Mucosa of rectum (tissue), 2 donors: ENCODE data around the gene S1PR3.
"Not testable (repeated sequence)": the region's sequence is repeated elsewhere in the genome, so short reads cannot be mapped to it uniquely, and the experiment has no call there.

Source experiments
- H3K27ac ChIP-seq, 2 donors: one replicate each; pipeline ENCODE4 v1.7.0; 2013; ENCODE audit warnings: inconsistent platforms in 2 of 2, low read depth in 2 of 2, low read length in 2 of 2
- H3K27me3 ChIP-seq, 2 donors: one replicate each; pipeline ENCODE4 v1.7.0; 2013; ENCODE audit warnings: low read length in 2 of 2; ENCODE audit not compliant: control insufficient read depth in 2 of 2, insufficient read depth in 2 of 2
- H3K36me3 ChIP-seq, 2 donors: one replicate each; pipeline ENCODE4 v1.7.0; 2013; ENCODE audit warnings: low read length in 2 of 2; ENCODE audit not compliant: control insufficient read depth in 2 of 2, insufficient read depth in 2 of 2
- H3K4me1 ChIP-seq, 2 donors: one replicate each; pipeline ENCODE4 v1.7.0; 2013; ENCODE audit warnings: low read length in 2 of 2, mild to moderate bottlenecking in 1 of 2; ENCODE audit not compliant: control insufficient read depth in 2 of 2, insufficient read depth in 2 of 2
- H3K4me3 ChIP-seq, 2 donors: one replicate each; pipeline ENCODE4 v1.7.0; 2013; ENCODE audit warnings: low read length in 2 of 2
- H3K9ac ChIP-seq, 2 donors: one replicate each; pipeline ENCODE4 v1.7.0; 2013; ENCODE audit warnings: low read length in 2 of 2, low read depth in 1 of 2, mild to moderate bottlenecking in 1 of 2
- H3K9me3 ChIP-seq, 2 donors: one replicate each; pipeline ENCODE4 v1.7.0; 2013; ENCODE audit warnings: low read length in 2 of 2; ENCODE audit not compliant: control insufficient read depth in 2 of 2
- donor health status: healthy.
- donor health status: Normal muscosa, but diverticular disease.

Gene S1PR3

DNA sequence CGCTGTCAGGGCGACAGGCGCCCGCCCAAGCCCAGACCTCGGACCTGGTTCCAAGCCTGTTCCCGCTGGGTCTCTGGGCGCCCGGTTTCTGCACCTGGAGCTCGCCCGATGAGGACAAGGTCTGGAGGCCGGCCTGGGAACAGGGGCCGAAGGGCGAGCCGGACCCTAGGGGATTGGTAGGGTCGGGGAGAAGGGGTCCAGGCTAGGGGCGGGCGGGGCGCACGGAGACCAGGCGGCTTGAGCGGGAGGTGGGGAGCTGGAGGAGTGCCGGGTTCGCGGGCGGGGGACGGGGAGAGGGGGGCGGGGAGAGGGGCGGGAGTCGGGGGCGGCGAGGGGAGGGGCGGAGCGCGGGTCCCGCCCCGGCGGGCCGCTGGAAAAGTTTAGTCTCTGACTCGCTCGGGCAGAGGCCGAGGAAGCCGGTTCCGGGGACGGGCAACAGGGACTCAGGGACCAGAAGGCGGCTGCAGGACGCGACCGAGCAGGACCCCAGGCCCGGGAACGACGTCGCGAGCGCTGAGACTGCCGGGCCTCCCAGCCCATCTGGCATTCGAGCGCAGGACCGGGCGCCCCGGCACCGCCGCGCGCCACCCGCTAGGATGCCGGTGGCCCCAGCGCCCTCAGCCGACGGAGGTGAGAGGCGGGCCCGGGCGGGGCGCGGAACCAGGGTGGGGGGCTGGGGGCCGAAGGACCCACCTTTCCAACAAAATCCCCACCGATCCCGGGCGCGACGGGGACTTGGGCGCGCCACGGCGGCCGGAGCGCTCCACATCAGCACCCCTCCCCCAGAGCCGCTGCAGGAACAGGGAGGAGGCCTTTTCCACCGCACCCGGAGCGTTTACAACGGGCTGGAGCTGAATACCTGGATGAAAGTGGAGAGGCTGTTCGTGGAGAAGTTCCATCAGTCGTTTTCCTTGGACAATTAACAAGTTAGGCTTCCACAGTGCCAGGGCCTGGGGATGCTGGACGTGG lies at the start of gene S1PR3:
Gene S1PR3, plus strand, starts transcription at position 403 of the 969 bp plus-strand sequence. CDS start 9,733 bp downstream, outside the sequence.
- Histone ChIP-seq H3K9ac (peak within 1 kb of the TSS in 1 of 2 donors; percentile 20), H3K9me3 (no peaks in the 10 kb centered on the region), H3K36me3 (no peaks in the 10 kb centered on the region), H3K27me3 (peaks cover 6 to 7% of the 10 kb centered on the region in 2 donors), H3K4me3 (peak within 1 kb of the TSS; percentile 40 to 70), H3K4me1 (peaks cover 0 to 5% of the 10 kb centered on the region in 2 donors), H3K27ac (peak within 1 kb of the TSS; percentile 38 to 40)

DNA sequence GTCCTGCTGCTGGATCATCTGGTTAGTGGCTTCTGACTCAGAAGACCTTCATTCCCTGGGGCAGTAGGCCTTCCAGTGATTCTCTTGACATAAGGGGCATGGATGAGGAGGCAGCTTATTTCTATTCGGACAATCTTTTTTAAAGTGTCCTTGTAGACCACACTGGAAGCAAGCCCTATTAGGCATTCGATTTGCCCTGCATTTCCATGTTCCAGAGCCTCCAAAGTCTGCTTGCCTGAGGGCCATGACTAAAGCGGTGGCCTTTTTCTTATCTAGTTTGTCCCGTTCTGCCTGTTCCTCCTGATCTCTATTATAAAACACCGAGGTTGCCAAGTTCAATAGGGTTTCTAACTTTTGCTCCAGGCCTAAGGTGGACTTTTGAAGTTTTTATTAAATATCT lies 49.7 kb upstream of the S1PR3 start:
- not testable (repeated sequence) for H3K4me3 ChIP-seq, H3K4me1 ChIP-seq, H3K9me3 ChIP-seq, H3K27me3 ChIP-seq, H3K9ac ChIP-seq, H3K36me3 ChIP-seq, H3K27ac ChIP-seq

DNA sequence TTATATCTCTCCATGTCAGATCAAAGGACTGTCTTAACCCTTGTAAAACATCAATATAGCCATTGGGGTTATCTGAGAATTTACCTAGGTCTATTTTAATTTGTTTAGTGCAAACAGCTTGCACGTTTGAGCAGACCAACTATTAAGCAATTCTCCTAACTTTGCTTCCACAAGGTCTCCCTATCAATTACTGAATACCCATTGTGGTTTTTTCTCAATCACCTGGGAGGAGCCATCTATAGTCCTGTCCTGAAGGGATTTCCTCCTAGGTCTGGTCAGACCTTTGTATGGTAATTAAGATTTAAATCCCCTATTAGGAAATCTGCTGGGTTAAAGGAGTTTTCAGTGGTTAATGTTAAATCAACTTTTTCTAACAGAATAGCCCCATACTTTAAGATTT lies 48.9 kb upstream of the S1PR3 start:
- H3K27me3 ChIP-seq, result no peaks in the 10 kb centered on the region
- no peaks in the 10 kb centered on the region for H3K9me3 ChIP-seq
- no peak overlapping the region for H3K9ac ChIP-seq
- no peak overlapping the region for H3K4me3 ChIP-seq
- no peak overlapping the region for H3K27ac ChIP-seq
- H3K36me3 ChIP-seq, result no peaks in the 10 kb centered on the region
- H3K4me1 ChIP-seq, result no peaks in the 10 kb centered on the region

DNA sequence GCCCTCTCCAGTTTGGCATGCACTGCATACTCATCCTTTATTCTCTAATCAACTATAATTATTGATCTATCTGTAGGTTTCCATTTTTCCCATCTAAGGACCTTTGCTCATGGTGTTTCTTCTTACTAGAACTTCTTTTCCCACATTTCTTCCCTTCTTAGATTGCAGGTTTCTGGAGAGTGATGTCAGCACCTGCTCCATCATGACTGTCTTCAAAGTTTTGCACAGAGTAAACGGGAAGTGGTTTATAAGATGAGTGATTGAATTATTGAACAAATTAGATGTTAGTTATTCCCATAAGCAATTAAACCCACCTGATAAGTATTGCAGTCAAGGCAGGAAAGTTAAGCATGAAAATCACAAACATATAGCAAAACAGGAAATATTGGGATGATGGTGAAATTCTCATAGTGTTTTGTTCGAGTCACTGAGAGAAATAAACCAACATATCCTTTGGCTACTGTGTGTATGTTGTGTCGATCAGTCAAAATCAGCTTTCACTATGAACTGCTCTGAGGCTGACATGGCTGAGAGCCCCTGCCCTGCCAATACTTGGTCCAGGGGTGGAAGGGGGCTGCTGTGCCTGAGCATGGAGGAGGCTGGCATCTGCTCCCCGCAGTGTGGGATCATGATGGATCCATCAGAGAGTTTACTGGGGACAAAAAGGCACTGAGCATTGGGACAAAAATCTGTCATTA lies 45.5 kb upstream of the S1PR3 start:
- H3K27me3 ChIP-seq, result no peaks in the 10 kb centered on the region
- H3K36me3 ChIP-seq, result no peaks in the 10 kb centered on the region
- no peak overlapping the region for H3K9ac ChIP-seq
- no peaks in the 10 kb centered on the region for H3K4me1 ChIP-seq
- no peak overlapping the region for H3K27ac ChIP-seq
- no peaks in the 10 kb centered on the region for H3K9me3 ChIP-seq
- no peak overlapping the region for H3K4me3 ChIP-seq

DNA sequence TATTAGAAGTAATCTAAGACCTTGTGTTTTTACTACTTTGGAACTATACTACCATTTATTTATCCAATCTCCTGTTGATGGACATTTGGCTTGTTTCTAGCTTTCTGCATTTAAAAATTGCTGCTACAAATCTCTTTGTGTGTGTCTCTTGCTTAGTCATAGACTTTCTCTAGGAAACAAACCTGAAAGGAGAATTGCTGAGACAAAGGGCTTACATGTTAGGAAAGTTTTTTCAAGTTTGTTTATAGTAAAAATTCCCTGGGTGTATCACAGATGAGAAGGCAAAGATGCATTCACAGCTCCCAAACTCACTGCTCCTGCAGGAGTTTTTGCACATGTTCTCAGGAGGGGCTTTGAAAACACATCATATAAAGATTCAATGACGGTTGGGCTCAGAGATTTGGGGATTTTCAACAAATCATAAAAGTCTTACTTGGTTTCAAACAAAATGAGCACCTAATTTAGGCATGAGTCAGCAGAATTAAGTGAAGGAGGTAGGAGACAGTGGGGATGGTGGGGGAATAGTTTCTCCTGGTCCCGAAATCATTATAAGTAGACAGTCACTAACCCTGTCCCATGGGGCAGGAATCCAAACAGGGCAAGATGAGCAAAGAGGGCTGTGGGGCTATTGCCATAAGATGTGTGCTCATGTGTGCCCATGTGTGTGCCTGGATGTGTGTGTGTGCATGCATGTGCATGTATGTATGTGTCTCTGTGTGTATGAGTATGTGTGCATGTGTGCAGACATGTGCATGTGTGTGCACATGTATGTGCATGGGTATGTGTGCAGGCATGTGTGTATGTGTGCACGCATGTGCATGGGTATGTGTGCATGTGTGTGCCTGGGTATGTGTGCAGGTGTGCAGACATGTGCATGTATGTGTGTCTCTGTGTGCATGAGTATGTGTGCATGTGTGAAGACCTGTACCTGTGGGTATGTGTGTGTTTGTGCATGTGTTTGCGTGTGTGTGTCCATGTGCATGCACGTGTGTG lies 43.4 kb upstream of the S1PR3 start:
- no peaks in the 10 kb centered on the region for H3K27me3 ChIP-seq
- H3K27ac ChIP-seq, result no peak overlapping the region
- H3K9ac ChIP-seq, result no peak overlapping the region
- no peaks in the 10 kb centered on the region for H3K4me1 ChIP-seq
- no peak overlapping the region for H3K4me3 ChIP-seq
- H3K9me3 ChIP-seq, result no peaks in the 10 kb centered on the region
- H3K36me3 ChIP-seq, result no peaks in the 10 kb centered on the region

DNA sequence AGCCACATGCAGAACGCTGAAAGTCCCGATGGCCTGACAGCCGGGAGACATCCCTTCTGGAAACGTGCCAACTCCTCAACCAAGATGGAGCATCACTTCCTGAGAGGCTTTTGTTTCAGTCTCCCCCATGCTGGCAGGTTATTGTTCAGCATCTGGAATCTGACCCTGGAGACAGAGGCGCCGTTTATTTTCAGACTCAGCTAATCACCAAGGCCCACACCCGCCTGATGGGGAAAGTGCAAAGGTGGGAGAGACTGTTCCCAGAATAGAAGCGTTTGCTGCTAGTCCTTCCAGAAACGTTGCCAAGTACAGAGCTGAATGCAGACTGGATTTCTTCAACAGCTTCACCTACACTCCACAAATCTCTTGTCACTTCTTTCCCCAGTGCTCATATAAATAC lies 41.8 kb upstream of the S1PR3 start:
- H3K27me3 ChIP-seq, result no peaks in the 10 kb centered on the region
- no peaks in the 10 kb centered on the region for H3K36me3 ChIP-seq
- H3K27ac ChIP-seq, result no peak overlapping the region
- H3K9ac ChIP-seq, result no peak overlapping the region
- H3K4me1 ChIP-seq, result no peaks in the 10 kb centered on the region
- H3K9me3 ChIP-seq, result no peaks in the 10 kb centered on the region
- H3K4me3 ChIP-seq, result no peak overlapping the region

DNA sequence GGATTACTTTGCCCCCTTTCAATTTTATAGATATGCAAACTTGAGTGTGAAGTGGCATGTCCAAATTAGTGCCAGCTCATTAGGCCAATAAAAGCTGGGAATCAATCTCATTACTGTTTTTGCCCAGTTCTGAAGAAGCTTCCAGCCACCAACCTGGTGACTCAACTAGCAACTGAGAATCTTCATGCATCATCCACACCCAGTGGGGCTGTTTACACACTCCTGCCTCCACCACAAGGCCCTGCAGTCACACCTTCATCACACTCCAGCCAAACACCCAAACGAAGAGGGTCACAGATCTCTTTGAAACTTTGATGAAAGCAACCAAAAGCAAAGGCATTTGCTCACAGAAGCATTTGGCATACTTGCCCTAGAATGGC lies 41.3 kb upstream of the S1PR3 start:
- Histone ChIP-seq H3K9ac (no peak overlapping the region), H3K4me1 (no peaks in the 10 kb centered on the region), H3K27ac (no peak overlapping the region), H3K36me3 (no peaks in the 10 kb centered on the region), H3K9me3 (no peaks in the 10 kb centered on the region), H3K27me3 (no peaks in the 10 kb centered on the region), H3K4me3 (no peak overlapping the region)

DNA sequence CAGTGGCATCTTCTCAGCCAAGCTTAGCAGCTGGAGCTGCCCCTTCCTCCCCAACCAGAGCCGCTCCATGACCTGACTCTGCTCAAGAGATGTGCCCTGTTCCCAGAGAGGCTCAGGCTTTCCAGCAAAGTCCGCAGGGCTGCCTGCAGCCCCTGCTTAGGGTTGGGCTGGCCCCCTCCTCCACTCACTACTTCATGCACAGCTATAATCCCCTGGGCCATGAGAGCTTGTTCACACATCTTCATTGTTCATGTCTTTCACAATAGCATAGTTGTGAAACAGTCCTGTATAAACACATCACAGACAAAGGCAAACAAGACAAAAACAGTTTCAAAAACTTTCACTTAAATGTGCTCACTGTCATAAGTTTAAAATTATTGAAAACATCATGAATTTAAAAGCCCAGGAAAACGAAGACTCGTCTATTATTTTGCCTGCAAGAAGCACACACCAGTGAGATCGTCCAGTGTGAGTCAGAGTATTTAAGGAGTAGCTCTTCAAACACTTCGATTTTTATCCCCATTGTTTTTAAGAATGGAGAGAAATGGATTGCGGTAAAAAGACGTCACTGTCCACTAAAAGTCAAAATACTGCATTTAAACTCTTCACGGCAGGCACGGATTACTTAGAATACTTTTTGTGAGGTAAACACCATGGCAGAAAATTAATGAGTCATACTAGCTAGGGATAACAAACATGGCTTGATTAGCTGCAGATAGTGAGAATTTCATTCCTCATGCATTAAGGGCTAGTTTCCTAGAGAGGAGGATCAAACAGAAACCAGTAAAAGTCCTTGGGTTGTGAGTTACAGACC lies 40.7 kb upstream of the S1PR3 start:
- H3K27me3 ChIP-seq, result no peaks in the 10 kb centered on the region
- no peak overlapping the region for H3K27ac ChIP-seq
- no peaks in the 10 kb centered on the region for H3K36me3 ChIP-seq
- H3K4me1 ChIP-seq, result no peaks in the 10 kb centered on the region
- H3K9me3 ChIP-seq, result no peaks in the 10 kb centered on the region
- no peak overlapping the region for H3K4me3 ChIP-seq
- H3K9ac ChIP-seq, result no peak overlapping the region

DNA sequence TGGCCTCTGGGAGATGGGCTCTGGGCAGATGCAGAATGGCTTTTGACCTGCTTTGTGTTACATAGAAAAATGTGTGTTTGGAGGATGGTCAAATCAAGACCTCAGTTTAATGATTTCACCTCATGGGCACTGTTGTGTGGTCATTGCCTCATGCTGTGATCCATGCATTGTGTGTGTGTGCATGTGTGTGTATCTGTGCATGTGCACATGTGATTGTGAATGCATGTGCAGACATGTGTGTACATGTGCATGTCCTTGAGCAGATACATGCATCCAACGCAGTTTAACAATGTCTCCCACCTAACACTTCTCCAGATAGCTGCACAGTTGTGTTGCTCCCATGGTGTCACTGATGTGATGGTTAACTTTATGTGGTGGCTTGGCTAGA lies 40.1 kb upstream of the S1PR3 start:
- H3K27ac ChIP-seq, result no peak overlapping the region
- no peaks in the 10 kb centered on the region for H3K4me1 ChIP-seq

More for the DNA sequence above, 40.1 kb upstream of the S1PR3 start:
- no peak overlapping the region for H3K4me3 ChIP-seq
- no peaks in the 10 kb centered on the region for H3K9me3 ChIP-seq
- H3K36me3 ChIP-seq, result no peaks in the 10 kb centered on the region
- no peak overlapping the region for H3K9ac ChIP-seq
- H3K27me3 ChIP-seq, result no peaks in the 10 kb centered on the region
